Bronchial epithelial cell (primary cell): ENCODE measurements around the gene TNIP2. TPM values are rescaled to one million over a fixed set of nuclear protein-coding genes. Genes with fewer than 3 reads are reported as not detected.
A peak's percentile ranks its signal among the peaks of the same experiment; 100 is the strongest.

Experiments
- DNase-seq: peaks from one replicate; pipeline ENCODE4 v3.0.0-alpha.2; 2010; ENCODE audit warnings: low read depth
- FAIRE-seq: peaks from 2 replicates; lab custom pipeline; 2011; peaks lifted over from hg19 to GRCh38; lab: Jason Lieb, UNC
- H3K27me3 ChIP-seq: 2 replicates; pipeline ENCODE4 v1.5.1; 2011; ENCODE audit warnings: low read length; ENCODE audit not compliant: control insufficient read depth, insufficient read depth
- H3K36me3 ChIP-seq: 2 replicates; pipeline ENCODE4 v1.5.1; 2011; ENCODE audit warnings: low read length; ENCODE audit not compliant: control insufficient read depth, insufficient read depth
- H3K4me3 ChIP-seq: 2 replicates; pipeline ENCODE4 v1.5.1; 2011; ENCODE audit warnings: mild to moderate bottlenecking, low read depth, low read length, control low read depth
- CTCF ChIP-seq: IDR thresholded peaks from 2 replicates; pipeline ENCODE4 v1.5.1; 2011; ENCODE audit warnings: mild to moderate bottlenecking, moderate library complexity, low read length, control low read depth, inconsistent platforms; ENCODE audit not compliant: insufficient read depth, severe bottlenecking
- total RNA-seq: library from RNA; depleted of rRNA; stranded (reverse); fragments of >200 nt; gene quantifications from 2 replicates; pipeline ENCODE4 v1.2.1, GENCODE V29; 2014

TNIP2 gene
- total RNA-seq, 1 donor from 2014 or later = 64.5 TPM

- Histone ChIP-seq H3K27me3 (no peaks in the 10 kb centered on the region), H3K36me3 (peaks cover 5% of the 10 kb centered on the region), H3K4me3 (no peak overlapping the region)
- FAIRE-seq (no peak), DNase-seq (no peak)
- no peak for TF ChIP-seq CTCF
Observed at GRCh38 chr4:2722033-2722432, 34.1 kb downstream of the TNIP2 start.

GRCh38 chr4:2721586-2721985 lies 34.5 kb downstream of the TNIP2 start:
- Histone ChIP-seq H3K27me3 (no peaks in the 10 kb centered on the region), H3K4me3 (no peak overlapping the region), H3K36me3 (peaks cover 5% of the 10 kb centered on the region)
- DNase-seq (no peak), FAIRE-seq (no peak)
- TF ChIP-seq CTCF = no peak

GRCh38 chr4:2716236-2716635 lies 39.9 kb downstream of the TNIP2 start:
- FAIRE-seq = no peak
- no peak for TF ChIP-seq CTCF

GRCh38 chr4:2715426-2715825 lies 40.7 kb downstream of the TNIP2 start:
- Histone ChIP-seq H3K27me3 (no peaks in the 10 kb centered on the region), H3K36me3 (peaks cover 8% of the 10 kb centered on the region), H3K4me3 (no peak overlapping the region)
- FAIRE-seq = no peak
- TF ChIP-seq CTCF = no peak
- DNase-seq = no peak

More at GRCh38 chr4:2716236-2716635, 39.9 kb downstream of the TNIP2 start:
- Histone ChIP-seq H3K36me3 (peaks cover 6% of the 10 kb centered on the region), H3K27me3 (no peaks in the 10 kb centered on the region), H3K4me3 (no peak overlapping the region)
- no peak for DNase-seq

GRCh38 chr4:2714918-2715317 lies 41.2 kb downstream of the TNIP2 start:
- DNase-seq (no peak), FAIRE-seq (no peak)
- peaks cover 8% of the 10 kb centered on the region for H3K36me3 ChIP-seq
- H3K4me3 ChIP-seq = no peak overlapping the region
- no peaks in the 10 kb centered on the region for H3K27me3 ChIP-seq
- no peak for TF ChIP-seq CTCF

- DNase-seq = peak; percentile 58
- TF ChIP-seq CTCF = no peak
- no peaks in the 10 kb centered on the region for H3K27me3 ChIP-seq
- peaks cover 7% of the 10 kb centered on the region for H3K36me3 ChIP-seq
- peak; percentile 62 for FAIRE-seq
- no peak overlapping the region for H3K4me3 ChIP-seq
Observed at GRCh38 chr4:2714061-2714770, 41.9 kb downstream of the TNIP2 start.
